ENCODE measurements around the gene LIPF. TPM values are rescaled to one million over a fixed set of nuclear protein-coding genes. Genes with fewer than 3 reads are reported as not detected.

The LIPF gene
- total RNA-seq, 2 experiments from 2014 or later: not detected

DNA sequence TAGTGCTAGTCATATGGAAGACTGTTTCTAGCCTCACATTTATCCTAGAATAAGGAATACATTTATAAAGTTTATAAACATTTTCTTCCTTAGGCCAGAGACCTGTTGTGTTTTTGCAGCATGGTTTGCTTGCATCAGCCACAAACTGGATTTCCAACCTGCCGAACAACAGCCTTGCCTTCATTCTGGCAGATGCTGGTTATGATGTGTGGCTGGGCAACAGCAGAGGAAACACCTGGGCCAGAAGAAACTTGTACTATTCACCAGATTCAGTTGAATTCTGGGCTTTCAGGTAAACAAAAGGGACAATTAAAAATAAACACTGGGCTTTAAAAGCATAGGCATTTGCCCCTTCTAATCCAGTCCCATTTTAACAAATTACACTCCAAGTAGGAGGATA lies 4.2 kb downstream of the LIPF start:
- CTCF ChIA-PET: no interaction called here
- POLR2A ChIA-PET: no interaction called here
- no peaks in the 10 kb centered on the region for H3K4me1 Mint-ChIP-seq (ENCODE audit: low read depth)

DNA sequence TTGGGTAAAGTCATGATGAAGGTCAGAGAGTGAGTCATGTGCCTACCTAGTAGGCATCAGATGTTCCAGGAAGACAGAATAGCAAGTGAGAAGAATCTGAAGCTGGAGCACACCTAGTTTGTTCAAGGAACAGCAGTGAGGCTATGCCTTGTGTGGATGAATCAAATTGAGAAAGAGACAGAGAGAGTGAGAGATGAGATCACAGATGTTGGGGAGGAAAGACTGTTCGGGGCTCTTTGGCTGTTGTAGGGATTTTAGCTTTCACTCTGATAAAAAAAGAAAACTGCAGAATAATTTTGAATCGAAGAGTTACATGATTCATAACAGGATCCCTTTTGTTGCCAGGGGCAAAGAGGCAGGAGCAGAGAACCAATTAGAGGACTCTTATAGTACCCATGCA lies 6.3 kb downstream of the LIPF start:
- Mint-ChIP-seq H3K27ac (no peak overlapping the region), H3K27me3 (no peaks in the 10 kb centered on the region), H3K4me3 (no peak overlapping the region), H3K36me3 (ENCODE audit: low read depth) (no peaks in the 10 kb centered on the region), H3K4me1 (ENCODE audit: low read depth) (no peaks in the 10 kb centered on the region), H3K9me3 (no peaks in the 10 kb centered on the region)
- Histone ChIP-seq H3K27ac (ENCODE audit: low read depth in 1 of 2, low read length in 2 of 2) (no peak overlapping the region), H3K4me1 (ENCODE audit: insufficient read depth, low read length) (no peaks in the 10 kb centered on the region), H3K4me3 (ENCODE audit: low read length) (no peak overlapping the region), H3K27me3 (ENCODE audit: control insufficient read depth in 1 of 2, insufficient read depth in 2 of 2, low read length in 2 of 2) (no peaks in the 10 kb centered on the region), H3K36me3 (ENCODE audit: insufficient read depth, low read length) (no peaks in the 10 kb centered on the region), H3K9me3 (ENCODE audit: control insufficient read depth in 1 of 2, insufficient read depth in 1 of 2, low read length in 2 of 2) (no peaks in the 10 kb centered on the region)
- TF ChIP-seq, protein P1, sequence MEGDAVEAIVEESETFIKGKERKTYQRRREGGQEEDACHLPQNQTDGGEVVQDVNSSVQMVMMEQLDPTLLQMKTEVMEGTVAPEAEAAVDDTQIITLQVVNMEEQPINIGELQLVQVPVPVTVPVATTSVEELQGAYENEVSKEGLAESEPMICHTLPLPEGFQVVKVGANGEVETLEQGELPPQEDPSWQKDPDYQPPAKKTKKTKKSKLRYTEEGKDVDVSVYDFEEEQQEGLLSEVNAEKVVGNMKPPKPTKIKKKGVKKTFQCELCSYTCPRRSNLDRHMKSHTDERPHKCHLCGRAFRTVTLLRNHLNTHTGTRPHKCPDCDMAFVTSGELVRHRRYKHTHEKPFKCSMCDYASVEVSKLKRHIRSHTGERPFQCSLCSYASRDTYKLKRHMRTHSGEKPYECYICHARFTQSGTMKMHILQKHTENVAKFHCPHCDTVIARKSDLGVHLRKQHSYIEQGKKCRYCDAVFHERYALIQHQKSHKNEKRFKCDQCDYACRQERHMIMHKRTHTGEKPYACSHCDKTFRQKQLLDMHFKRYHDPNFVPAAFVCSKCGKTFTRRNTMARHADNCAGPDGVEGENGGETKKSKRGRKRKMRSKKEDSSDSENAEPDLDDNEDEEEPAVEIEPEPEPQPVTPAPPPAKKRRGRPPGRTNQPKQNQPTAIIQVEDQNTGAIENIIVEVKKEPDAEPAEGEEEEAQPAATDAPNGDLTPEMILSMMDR (IDR thresholded peaks at IDR 0.05): no peak
- DNase-seq (no peak), ATAC-seq (ENCODE audit: poor library complexity) (no peak)
- ChIA-PET POLR2A (no interaction called here), CTCF (no interaction called here)
- intact Hi-C loops (cut with DNase I, micrococcal nuclease): no loop called here

More for the DNA sequence above, 4.2 kb downstream of the LIPF start:
- H3K27ac ChIP-seq (ENCODE audit: low read depth in 1 of 2, low read length in 2 of 2): no peak overlapping the region
- H3K36me3 ChIP-seq (ENCODE audit: insufficient read depth, low read length): no peaks in the 10 kb centered on the region
- H3K27ac Mint-ChIP-seq: no peak overlapping the region
- no peaks in the 10 kb centered on the region for H3K27me3 Mint-ChIP-seq
- H3K9me3 ChIP-seq (ENCODE audit: control insufficient read depth in 1 of 2, insufficient read depth in 1 of 2, low read length in 2 of 2): no peaks in the 10 kb centered on the region
- no peaks in the 10 kb centered on the region for H3K9me3 Mint-ChIP-seq
- H3K4me1 ChIP-seq (ENCODE audit: insufficient read depth, low read length): no peaks in the 10 kb centered on the region
- H3K27me3 ChIP-seq (ENCODE audit: control insufficient read depth in 1 of 2, insufficient read depth in 2 of 2, low read length in 2 of 2): no peaks in the 10 kb centered on the region
- intact Hi-C loops (cut with DNase I, micrococcal nuclease): no loop called here
- TF ChIP-seq, protein P1 (IDR thresholded peaks at IDR 0.05): no peak
- H3K4me3 ChIP-seq (ENCODE audit: low read length): no peak overlapping the region
- DNase-seq (no peak), ATAC-seq (ENCODE audit: poor library complexity) (no peak)
- no peak overlapping the region for H3K4me3 Mint-ChIP-seq
- H3K36me3 Mint-ChIP-seq (ENCODE audit: low read depth): no peaks in the 10 kb centered on the region

DNA sequence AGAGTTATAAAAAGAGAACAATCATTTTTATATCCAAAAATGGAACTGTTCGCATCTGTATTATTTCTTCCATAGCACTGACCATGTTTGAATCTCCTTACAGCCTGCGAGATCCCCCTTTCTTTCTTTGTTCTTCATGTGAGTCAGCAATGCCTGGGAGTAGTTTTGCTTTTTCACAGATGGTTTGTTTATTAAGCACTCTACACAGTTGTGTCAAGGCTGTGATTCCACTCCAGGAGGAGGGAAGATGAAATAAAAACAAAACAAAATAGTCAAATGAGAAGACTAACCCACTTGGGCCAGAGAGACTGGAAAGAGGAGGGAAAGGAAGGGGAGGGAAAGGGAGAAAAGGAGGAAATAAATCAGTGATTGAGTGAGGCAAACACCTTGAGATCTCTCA lies 7.8 kb downstream of the LIPF start:
- H3K36me3 ChIP-seq (ENCODE audit: insufficient read depth, low read length): no peaks in the 10 kb centered on the region
- ChIA-PET POLR2A (no interaction called here), CTCF (no interaction called here)
- TF ChIP-seq, protein P1 (IDR thresholded peaks at IDR 0.05): no peak
- Mint-ChIP-seq H3K27me3 (no peaks in the 10 kb centered on the region), H3K4me3 (no peak overlapping the region), H3K4me1 (ENCODE audit: low read depth) (no peaks in the 10 kb centered on the region), H3K27ac (no peak overlapping the region), H3K9me3 (no peaks in the 10 kb centered on the region), H3K36me3 (ENCODE audit: low read depth) (no peaks in the 10 kb centered on the region)
- DNase-seq (no peak), ATAC-seq (ENCODE audit: poor library complexity) (no peak)
- no peak overlapping the region for H3K27ac ChIP-seq (ENCODE audit: low read depth in 1 of 2, low read length in 2 of 2)
- H3K4me3 ChIP-seq (ENCODE audit: low read length): no peak overlapping the region
- H3K4me1 ChIP-seq (ENCODE audit: insufficient read depth, low read length): no peaks in the 10 kb centered on the region
- intact Hi-C loops (cut with DNase I, micrococcal nuclease): no loop called here
- no peaks in the 10 kb centered on the region for H3K9me3 ChIP-seq (ENCODE audit: control insufficient read depth in 1 of 2, insufficient read depth in 1 of 2, low read length in 2 of 2)
- no peaks in the 10 kb centered on the region for H3K27me3 ChIP-seq (ENCODE audit: control insufficient read depth in 1 of 2, insufficient read depth in 2 of 2, low read length in 2 of 2)
